GM13977 (cell line): Measurements from ENCODE around the gene CPN2.

ENCODE experiments used
- DNase-seq: peaks from one replicate; pipeline ENCODE4 v3.0.0; 2012; ENCODE audit warnings: low spot score
- in situ Hi-C: fragments of 300-500 bp; cut with MboI; formaldehyde crosslinking; loops from one replicate; pipeline ENCODE4 v1.12.0; 2022; ENCODE audit warnings: low sequenced_read_pairs, low pct_unique_long_range_greater_than_20kb, mixed read lengths, inconsistent platforms; ENCODE audit not compliant: unreplicated experiment
- TF ChIP-seq, protein P1 (sequence below): IDR thresholded peaks from 2 replicates; pipeline ENCODE4 v1.5.1; 2012; ENCODE audit warnings: mild to moderate bottlenecking, control low read depth; ENCODE audit not compliant: insufficient read depth; ENCODE audit errors: extremely low read depth, missing control alignments

CPN2 gene

DNA sequence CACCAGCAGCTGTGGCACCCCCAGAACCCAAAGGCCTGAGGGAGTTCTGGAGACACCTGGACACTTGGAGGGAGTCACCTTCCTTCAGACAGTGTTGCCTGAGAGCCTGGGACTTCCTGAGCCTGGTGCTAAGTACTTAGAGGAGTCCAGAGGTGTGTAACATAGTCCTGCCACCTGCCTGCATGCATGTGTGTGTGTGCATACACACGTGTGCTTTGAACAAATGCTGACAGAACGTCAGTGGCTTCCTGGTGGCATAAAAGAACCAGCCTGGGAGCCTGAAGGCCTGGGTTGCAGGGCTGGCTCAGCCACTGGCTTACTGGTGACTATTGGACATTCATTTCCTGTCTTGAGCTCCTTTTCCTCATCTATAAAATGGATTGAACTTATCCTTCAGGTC, 3.2 kb upstream of the CPN2 start:
- in situ Hi-C loops = no loop called here
- DNase-seq = no peak
- TF ChIP-seq, protein P1, sequence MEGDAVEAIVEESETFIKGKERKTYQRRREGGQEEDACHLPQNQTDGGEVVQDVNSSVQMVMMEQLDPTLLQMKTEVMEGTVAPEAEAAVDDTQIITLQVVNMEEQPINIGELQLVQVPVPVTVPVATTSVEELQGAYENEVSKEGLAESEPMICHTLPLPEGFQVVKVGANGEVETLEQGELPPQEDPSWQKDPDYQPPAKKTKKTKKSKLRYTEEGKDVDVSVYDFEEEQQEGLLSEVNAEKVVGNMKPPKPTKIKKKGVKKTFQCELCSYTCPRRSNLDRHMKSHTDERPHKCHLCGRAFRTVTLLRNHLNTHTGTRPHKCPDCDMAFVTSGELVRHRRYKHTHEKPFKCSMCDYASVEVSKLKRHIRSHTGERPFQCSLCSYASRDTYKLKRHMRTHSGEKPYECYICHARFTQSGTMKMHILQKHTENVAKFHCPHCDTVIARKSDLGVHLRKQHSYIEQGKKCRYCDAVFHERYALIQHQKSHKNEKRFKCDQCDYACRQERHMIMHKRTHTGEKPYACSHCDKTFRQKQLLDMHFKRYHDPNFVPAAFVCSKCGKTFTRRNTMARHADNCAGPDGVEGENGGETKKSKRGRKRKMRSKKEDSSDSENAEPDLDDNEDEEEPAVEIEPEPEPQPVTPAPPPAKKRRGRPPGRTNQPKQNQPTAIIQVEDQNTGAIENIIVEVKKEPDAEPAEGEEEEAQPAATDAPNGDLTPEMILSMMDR = no peak

DNA sequence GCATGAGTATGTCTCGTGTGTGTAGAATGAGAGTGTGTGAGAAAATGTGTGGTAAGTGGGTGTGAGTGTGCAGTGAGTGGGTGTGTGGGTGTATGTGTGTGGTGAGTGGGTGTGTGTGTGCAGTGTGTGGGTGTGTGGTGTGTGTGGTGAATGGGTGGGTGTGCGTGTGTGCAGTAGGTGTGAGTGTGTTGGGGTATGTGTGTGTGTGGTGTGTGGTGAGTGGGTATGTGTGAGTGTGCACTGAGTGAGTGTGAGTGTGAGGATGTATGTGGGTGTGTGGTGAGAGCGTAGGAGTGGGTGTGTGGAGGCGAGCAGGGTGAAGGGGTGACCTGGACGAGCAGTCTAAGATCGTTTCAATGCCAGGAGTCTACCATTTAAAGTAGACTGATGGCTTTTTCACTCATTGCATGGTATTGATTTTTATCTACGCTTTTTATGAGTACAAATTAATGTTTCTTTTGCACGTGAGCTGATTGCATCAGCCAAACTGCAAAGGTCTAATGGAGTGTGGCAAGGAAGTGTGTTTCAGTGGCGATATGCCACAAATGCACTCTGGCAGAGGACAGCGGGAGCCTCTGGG, 1.6 kb upstream of the CPN2 start:
- in situ Hi-C loops = no loop called here
- TF ChIP-seq, protein P1 = no peak
- DNase-seq = no peak

DNA sequence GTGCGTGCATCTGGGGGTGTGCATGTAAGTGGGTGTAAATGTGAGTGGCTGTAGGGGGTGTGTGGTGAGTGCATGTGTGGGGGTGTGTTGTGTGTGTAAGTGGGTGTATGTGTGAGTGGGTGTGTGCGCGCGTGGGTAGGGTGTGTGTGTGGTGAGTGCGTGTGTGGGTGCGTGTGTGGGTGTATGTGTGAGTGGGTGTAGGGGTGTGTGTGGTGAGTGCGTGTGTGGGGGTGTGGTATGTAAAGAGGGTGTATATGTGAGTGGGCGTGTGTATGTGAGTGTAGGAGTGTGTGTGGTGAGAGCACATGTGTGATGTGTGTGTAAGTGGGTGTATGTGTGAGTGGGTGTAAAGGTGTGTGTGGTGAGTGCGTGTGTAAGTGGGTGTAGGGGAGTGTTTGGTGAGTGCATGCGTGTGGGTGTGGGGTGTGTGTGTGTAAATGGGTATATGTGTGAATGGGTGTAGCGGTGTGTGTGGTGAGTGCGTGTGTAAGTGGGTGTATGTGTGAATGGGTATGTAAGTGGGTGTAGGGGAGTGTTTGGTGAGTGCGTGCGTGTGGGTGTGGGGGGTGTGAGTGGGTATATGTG, 916 bp upstream of the CPN2 start:
- in situ Hi-C loops = no loop called here
- no peak for DNase-seq
- TF ChIP-seq, protein P1 = no peak

DNA sequence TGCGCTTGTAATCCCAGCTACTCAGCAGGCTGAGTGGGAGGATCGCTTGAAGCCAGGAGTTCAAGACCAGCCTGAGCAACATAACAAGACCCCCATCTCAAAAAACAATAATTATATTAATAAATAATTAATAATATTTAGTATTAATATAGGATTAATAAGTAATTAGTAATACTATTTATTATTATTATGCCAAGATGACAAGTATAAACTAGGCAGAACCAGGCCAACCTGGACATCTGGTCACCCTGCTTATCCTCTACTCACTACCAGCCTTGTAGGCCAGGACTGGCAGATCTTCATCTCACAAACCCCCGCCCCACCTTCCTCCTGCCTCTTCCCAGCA, 429 bp downstream of the CPN2 start:
- TF ChIP-seq, protein P1 = no peak
- no peak for DNase-seq
- in situ Hi-C loops = no loop called here

DNA sequence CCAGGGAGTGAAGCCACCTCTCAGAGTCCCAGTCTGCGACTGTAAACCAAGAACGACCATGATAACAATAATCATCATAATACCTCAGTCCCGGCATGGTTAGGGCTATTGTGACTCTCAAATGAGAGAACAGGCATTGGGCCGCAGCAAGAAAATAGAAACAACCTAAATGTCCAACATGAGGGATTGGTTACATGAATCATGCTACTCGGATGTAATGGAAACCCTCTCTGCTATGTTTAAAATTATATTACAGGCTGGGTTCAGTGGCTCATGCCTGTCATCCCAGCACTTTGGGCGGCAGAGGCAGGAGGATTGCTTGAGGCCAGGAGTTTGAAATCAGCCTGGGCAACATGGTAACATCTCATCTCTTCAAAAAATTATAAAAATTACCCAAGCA, 2.8 kb downstream of the CPN2 start:
- no peak for DNase-seq
- TF ChIP-seq, protein P1 = no peak
- in situ Hi-C loops = no loop called here

DNA sequence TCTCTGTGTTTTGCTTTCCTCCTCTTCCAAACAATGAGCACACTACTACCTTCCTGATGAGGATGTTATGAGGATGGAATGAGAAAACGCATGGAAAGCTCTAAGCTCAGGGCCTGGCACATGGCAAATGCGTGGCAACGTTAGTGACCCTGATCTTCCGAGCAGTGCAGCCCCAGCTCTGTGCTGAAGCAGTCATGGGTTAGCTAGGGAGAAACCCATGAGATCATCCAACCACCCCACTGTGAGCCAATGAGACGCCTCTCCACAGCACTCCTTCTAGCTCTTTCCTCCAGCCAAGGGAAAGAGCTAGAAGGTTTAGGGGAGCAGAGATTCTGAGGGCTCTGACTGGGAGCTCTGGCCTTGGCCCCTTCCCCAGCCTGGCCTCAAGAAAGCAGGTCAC, 4.5 kb downstream of the CPN2 start:
- TF ChIP-seq, protein P1 = no peak
- in situ Hi-C loops = no loop called here
- DNase-seq = no peak

DNA sequence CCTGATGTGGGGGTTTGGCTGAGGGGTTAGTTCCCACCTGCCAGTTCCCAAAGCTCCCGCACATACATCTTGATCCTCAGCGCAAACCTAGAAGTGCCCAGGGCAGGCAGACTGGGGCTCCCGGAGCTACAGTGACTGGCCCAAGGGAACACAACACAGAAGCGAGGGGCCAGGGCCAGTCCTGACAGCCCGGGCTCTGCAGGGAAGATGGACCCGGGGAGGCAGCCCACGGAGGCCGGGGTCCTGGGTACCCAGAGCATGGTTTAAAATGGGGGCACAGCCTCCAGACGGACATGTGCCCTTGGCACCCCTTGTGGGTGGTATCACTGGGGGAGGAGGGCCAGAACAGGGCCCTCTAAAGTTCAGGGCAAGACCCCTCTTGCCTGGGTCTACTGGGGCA, 5.1 kb downstream of the CPN2 start:
- no peak for DNase-seq
- in situ Hi-C loops = no loop called here
- TF ChIP-seq, protein P1 = no peak
